ACC112 (cell line): ENCODE results near the gene ANGPTL2.

Source experiments
- H2AFZ ChIP-seq: fragments of 200-600 bp; sonication (generic); one replicate; pipeline ENCODE4 v1.6.0; 2017; ENCODE audit warnings: antibody characterized with exemption, low read length; ENCODE audit not compliant: unreplicated experiment
- H3K27ac ChIP-seq: fragments of 200-600 bp; sonication (generic); 2 replicates; pipeline ENCODE4 v1.5.1; 2014; ENCODE audit warnings: low read depth, mild to moderate bottlenecking, antibody characterized with exemption, low read length, moderate library complexity
- H3K27me3 ChIP-seq: fragments of 200-600 bp; sonication (generic); 2 replicates; pipeline ENCODE4 v1.6.1; 2014; ENCODE audit warnings: mild to moderate bottlenecking, antibody characterized with exemption, low read length, moderate library complexity, mixed read lengths; ENCODE audit not compliant: insufficient read depth
- H3K36me3 ChIP-seq: fragments of 200-600 bp; sonication (generic); 2 replicates; pipeline ENCODE4 v1.6.1; 2016; ENCODE audit warnings: mild to moderate bottlenecking, antibody characterized with exemption, low read length, moderate library complexity, mixed read lengths; ENCODE audit not compliant: insufficient read depth
- H3K4me1 ChIP-seq: fragments of 200-600 bp; sonication (generic); one replicate; pipeline ENCODE4 v1.6.1; 2016; ENCODE audit warnings: low read length, mixed read lengths; ENCODE audit not compliant: insufficient read depth, unreplicated experiment, control insufficient read depth
- H3K4me3 ChIP-seq: fragments of 200-600 bp; sonication (generic); 2 replicates; pipeline ENCODE4 v1.5.1; 2014; ENCODE audit warnings: mild to moderate bottlenecking, low read depth, low read length
- H3K79me2 ChIP-seq: fragments of 200-600 bp; sonication (generic); one replicate; pipeline ENCODE4 v1.6.0; 2016; ENCODE audit warnings: low read length; ENCODE audit not compliant: control insufficient read depth, unreplicated experiment, insufficient read depth

The ANGPTL2 gene

DNA sequence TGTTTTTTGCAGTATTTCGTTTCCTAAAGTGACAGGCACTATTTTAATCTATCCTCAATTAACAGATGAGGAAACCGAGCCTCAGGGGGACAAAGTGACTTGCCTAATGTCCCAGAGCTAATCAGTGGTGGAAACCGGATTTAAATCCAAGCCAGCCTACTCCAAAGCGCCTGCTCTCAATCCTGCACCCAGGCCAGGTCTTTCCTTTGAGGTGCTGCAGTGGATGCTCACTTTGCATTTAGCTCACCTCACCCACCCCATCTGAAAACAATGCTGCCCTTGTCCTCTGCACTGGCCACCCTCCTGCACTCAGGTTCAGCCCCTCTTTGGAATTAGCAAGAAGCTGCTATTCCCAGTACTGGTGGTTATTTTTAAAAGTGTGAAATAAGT, 16.0 kb downstream of the ANGPTL2 start:
- H3K27ac ChIP-seq = no peak overlapping the region
- H2AFZ ChIP-seq = no peak overlapping the region
- H3K4me1 ChIP-seq = no peaks in the 10 kb centered on the region
- no peaks in the 10 kb centered on the region for H3K27me3 ChIP-seq
- H3K36me3 ChIP-seq = peaks cover 4% of the 10 kb centered on the region; the same call in 1 of the 2 replicates
- no peaks in the 10 kb centered on the region for H3K79me2 ChIP-seq
- H3K4me3 ChIP-seq = no peak overlapping the region

DNA sequence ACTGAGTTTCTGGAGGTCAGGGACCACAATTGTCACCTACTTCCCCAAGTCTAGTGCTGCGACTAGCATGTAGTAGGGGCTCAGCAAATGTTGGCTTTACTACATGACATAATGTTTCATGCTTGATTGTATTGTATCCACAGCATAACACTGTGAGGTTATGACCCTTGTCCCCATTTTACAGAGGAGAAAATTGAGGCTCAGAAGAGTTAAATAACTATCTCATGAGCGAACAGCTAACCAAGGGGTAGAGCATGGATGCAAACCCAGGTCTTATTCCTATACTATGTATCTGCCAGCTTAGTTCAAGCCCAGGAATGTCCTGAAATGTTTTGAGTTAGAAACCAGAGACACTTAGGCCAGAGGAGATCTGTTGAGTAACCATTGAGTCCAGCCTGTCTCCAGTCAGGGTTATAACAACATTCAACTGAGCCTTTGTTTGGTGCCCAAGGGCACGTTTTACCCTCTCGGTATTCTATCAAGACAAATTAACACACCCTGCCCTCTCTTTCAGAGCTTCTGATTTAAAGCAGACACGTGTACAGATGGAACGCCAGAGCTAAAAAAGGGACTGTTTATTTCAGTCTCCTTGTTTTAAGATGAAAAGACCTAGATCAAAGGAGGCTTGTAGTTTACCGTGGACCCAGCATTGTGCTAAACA, 16.5 kb downstream of the ANGPTL2 start:
- H3K4me1 ChIP-seq = no peaks in the 10 kb centered on the region
- H3K4me3 ChIP-seq = no peak overlapping the region
- H3K79me2 ChIP-seq = no peaks in the 10 kb centered on the region
- H3K36me3 ChIP-seq = peaks cover 4% of the 10 kb centered on the region; the same call in 1 of the 2 replicates
- no peak overlapping the region for H3K27ac ChIP-seq
- H2AFZ ChIP-seq = no peak overlapping the region
- H3K27me3 ChIP-seq = no peaks in the 10 kb centered on the region

- no peaks in the 10 kb centered on the region for H3K27me3 ChIP-seq
- no peak overlapping the region for H2AFZ ChIP-seq
- H3K79me2 ChIP-seq = no peaks in the 10 kb centered on the region
- H3K4me1 ChIP-seq = no peaks in the 10 kb centered on the region
- H3K27ac ChIP-seq = no peak overlapping the region
- H3K4me3 ChIP-seq = no peak overlapping the region
- peaks cover 4% of the 10 kb centered on the region; the same call in 1 of the 2 replicates for H3K36me3 ChIP-seq
Observed at GRCh38 chr9:127104581-127105311, 17.7 kb downstream of the ANGPTL2 start.

- Histone ChIP-seq H2AFZ (no peak overlapping the region), H3K4me3 (no peak overlapping the region), H3K36me3 (peaks cover 4% of the 10 kb centered on the region; the same call in 1 of the 2 replicates), H3K27me3 (no peaks in the 10 kb centered on the region), H3K27ac (no peak overlapping the region), H3K79me2 (no peaks in the 10 kb centered on the region), H3K4me1 (no peaks in the 10 kb centered on the region)
Observed at GRCh38 chr9:127102788-127103187, 19.6 kb downstream of the ANGPTL2 start.

GRCh38 chr9:127102176-127102575, 20.3 kb downstream of the ANGPTL2 start:
- no peaks in the 10 kb centered on the region for H3K4me1 ChIP-seq
- no peaks in the 10 kb centered on the region for H3K79me2 ChIP-seq
- no peak overlapping the region for H3K4me3 ChIP-seq
- no peaks in the 10 kb centered on the region for H3K27me3 ChIP-seq
- no peak overlapping the region for H3K27ac ChIP-seq
- peaks cover 4% of the 10 kb centered on the region; the same call in 1 of the 2 replicates for H3K36me3 ChIP-seq
- H2AFZ ChIP-seq = no peak overlapping the region

DNA sequence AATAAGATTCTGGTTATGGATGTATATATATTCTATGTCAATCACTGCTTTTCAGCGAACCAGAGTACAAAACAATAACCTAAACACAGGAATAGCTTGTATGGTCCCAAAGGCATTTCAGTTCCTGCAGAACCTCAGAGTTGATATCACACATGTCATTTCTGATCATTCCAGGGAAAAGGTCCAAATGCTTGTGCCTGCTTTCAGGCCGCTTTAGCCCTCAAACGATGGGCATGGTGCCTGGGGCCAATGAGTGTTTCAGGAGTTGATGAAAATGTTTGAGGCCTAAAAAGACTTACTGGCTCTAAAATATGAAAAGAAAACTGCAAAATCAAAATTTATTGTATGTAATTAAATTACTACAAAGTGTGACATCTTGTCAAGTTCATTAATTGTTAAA, 22.8 kb downstream of the ANGPTL2 start:
- Histone ChIP-seq H3K79me2 (no peaks in the 10 kb centered on the region), H2AFZ (no peak overlapping the region), H3K27me3 (no peaks in the 10 kb centered on the region), H3K4me3 (no peak overlapping the region), H3K27ac (no peak overlapping the region), H3K4me1 (no peaks in the 10 kb centered on the region), H3K36me3 (no peaks in the 10 kb centered on the region)

GRCh38 chr9:127098916-127099553, 23.4 kb downstream of the ANGPTL2 start:
- no peaks in the 10 kb centered on the region for H3K36me3 ChIP-seq
- no peak overlapping the region for H2AFZ ChIP-seq
- no peak overlapping the region for H3K4me3 ChIP-seq
- H3K79me2 ChIP-seq = no peaks in the 10 kb centered on the region
- H3K4me1 ChIP-seq = no peaks in the 10 kb centered on the region
- H3K27ac ChIP-seq = no peak overlapping the region
- no peaks in the 10 kb centered on the region for H3K27me3 ChIP-seq

- no peaks in the 10 kb centered on the region for H3K79me2 ChIP-seq
- no peaks in the 10 kb centered on the region for H3K27me3 ChIP-seq
- H3K4me3 ChIP-seq = no peak overlapping the region
- H2AFZ ChIP-seq = no peak overlapping the region
- no peaks in the 10 kb centered on the region for H3K36me3 ChIP-seq
- H3K4me1 ChIP-seq = no peaks in the 10 kb centered on the region
- no peak overlapping the region for H3K27ac ChIP-seq
Observed at GRCh38 chr9:127097683-127098082, 24.8 kb downstream of the ANGPTL2 start.

DNA sequence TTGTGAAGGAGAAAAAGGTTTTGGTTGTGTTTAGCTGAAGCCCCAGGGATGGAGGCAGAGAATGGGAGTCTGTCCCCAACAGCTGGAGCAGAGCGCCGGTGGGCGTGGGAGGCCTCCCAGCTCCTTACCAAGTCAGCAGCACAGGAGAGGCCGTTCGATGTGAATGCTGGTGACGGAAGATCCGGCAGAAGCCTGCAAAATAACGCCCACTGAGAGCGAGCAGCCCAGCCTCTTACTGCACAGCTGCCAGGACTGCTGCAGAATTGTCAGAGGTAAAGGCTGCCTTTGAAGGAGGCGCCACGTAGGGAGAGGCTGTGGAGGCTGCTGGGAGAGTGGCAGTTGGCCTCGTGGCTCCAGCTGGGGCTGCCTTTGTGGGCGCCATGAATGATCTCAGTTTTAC, 26.2 kb downstream of the ANGPTL2 start:
- Histone ChIP-seq H3K4me3 (no peak overlapping the region), H3K79me2 (no peaks in the 10 kb centered on the region), H3K27me3 (no peaks in the 10 kb centered on the region), H3K27ac (no peak overlapping the region), H3K4me1 (no peaks in the 10 kb centered on the region), H2AFZ (no peak overlapping the region), H3K36me3 (no peaks in the 10 kb centered on the region)

- no peaks in the 10 kb centered on the region for H3K4me1 ChIP-seq
- H2AFZ ChIP-seq = no peak overlapping the region
- H3K4me3 ChIP-seq = no peak overlapping the region
- H3K79me2 ChIP-seq = no peaks in the 10 kb centered on the region
- H3K36me3 ChIP-seq = no peaks in the 10 kb centered on the region
- H3K27ac ChIP-seq = no peak overlapping the region
- no peaks in the 10 kb centered on the region for H3K27me3 ChIP-seq
Observed at GRCh38 chr9:127095411-127095810, 27.0 kb downstream of the ANGPTL2 start.
